Heart left ventricle (tissue), 16 donors: ENCODE results near the gene PRR5L. TPM values are rescaled to one million over a fixed set of nuclear protein-coding genes. Genes with fewer than 3 reads are reported as not detected.

ENCODE experiments used
- ATAC-seq, 4 donors: fragments of 200-7000 bp; cut with Tn5 transposase; one replicate each; pipeline ENCODE4 v1.9.1; 2020 to 2022; ENCODE audit warnings: moderate library complexity in 4 of 4, mild to moderate bottlenecking in 3 of 4, moderate number of reproducible peaks in 1 of 4
- DNase-seq, 5 donors: peaks; one replicate each; pipeline ENCODE4 v3.0.0-alpha.2; 2020
- H3K27ac ChIP-seq, 12 donors: fragments of 200-600 bp; sonication (generic) in 4 of 12; one replicate each; pipeline versions ENCODE4 v1.5.0 to v1.8.0; 2016 to 2022; ENCODE audit warnings: mild to moderate bottlenecking in 2 of 12
- H3K27me3 ChIP-seq, 9 donors: fragments of 200-600 bp; sonication (generic) in 2 of 9; one replicate each; pipeline versions ENCODE4 v1.5.1 to v1.8.0; 2016 to 2022; ENCODE audit warnings: mild to moderate bottlenecking in 3 of 9
- H3K36me3 ChIP-seq, 9 donors: fragments of 200-600 bp; sonication (generic) in 2 of 9; one replicate each; pipeline versions ENCODE4 v1.5.0 to v1.8.0; 2018 to 2022; ENCODE audit warnings: mild to moderate bottlenecking in 2 of 9
- H3K4me1 ChIP-seq, 12 donors: fragments of 200-600 bp; sonication (generic) in 4 of 12; one replicate each; pipeline versions ENCODE4 v1.5.0 to v1.8.0; 2016 to 2022; ENCODE audit warnings: mild to moderate bottlenecking in 3 of 12
- H3K4me3 ChIP-seq, 12 donors: fragments of 200-600 bp; sonication (generic) in 4 of 12; one replicate each; pipeline versions ENCODE4 v1.5.0 to v1.8.0; 2017 to 2022; ENCODE audit warnings: mild to moderate bottlenecking in 9 of 12, moderate library complexity in 4 of 12
- H3K9me3 ChIP-seq, 12 donors: fragments of 200-600 bp; sonication (generic) in 4 of 12; one replicate each; pipeline versions ENCODE4 v1.5.0 to v1.8.0; 2016 to 2022; ENCODE audit warnings: mild to moderate bottlenecking in 1 of 12
- POLR2A ChIP-seq, 2 donors: fragments of 450-650 bp; IDR thresholded peaks; one replicate each; pipeline ENCODE4 v1.6.1; 2017; ENCODE audit warnings: antibody characterized with exemption in 2 of 2, mild to moderate bottlenecking in 2 of 2, moderate library complexity in 2 of 2
- whole genome bisulfite sequencing, 4 donors: extraction: QIAGEN DNeasy Blood & Tissue Kit in 2 of 4; methylation state at CpG; one replicate each; pipeline versions ENCODE4 v1.1.5 to v1.1.7; 2013 to 2018; 5-methylcytosine and 5-hydroxymethylcytosine counted together
- intact Hi-C, 10 donors: fragments of 100-400 bp; cut with DNase I; formaldehyde crosslinking; loops; one replicate each; pipeline versions ENCODE4 v1.11.1 to v1.14.2; 2022
- polyA plus RNA-seq, 2 donors: library from polyadenylated mRNA; stranded (reverse); fragments of 200-250 nt; gene quantifications; one replicate each; pipeline ENCODE4 v1.2.3, GENCODE V29; 2013
- total RNA-seq, 9 donors: library from RNA; depleted of rRNA in 2 of 9; stranded (reverse); fragments of >200 nt in 2 of 9; fragmentation: NEBNext Ultra II Directional in 3 of 9; extraction: Animal tissue kit (Norgen Biotek cat#: 25700) in 3 of 9; gene quantifications; one replicate each; pipeline versions ENCODE4 v1.1.0 to v1.2.4, GENCODE V29; 2016 to 2023
- TF ChIP-seq, protein P1 (sequence below), 12 donors: fragments of 200-600 bp; sonication (generic) in 4 of 12; IDR thresholded peaks; one replicate each; pipeline versions ENCODE4 v1.5.0 to v1.8.0; 2018 to 2022; ENCODE audit warnings: antibody characterized with exemption in 12 of 12, mild to moderate bottlenecking in 5 of 12
- donor health status: ischemic (EF 13 %, LVEDD 7.1; RV severe dilation, severe dysfunction).
- donor health status: healthy with polysubstance abuse.
- donor health status: DM: no; HTN: yes; CAD: no.
- donor health status: DM: no; HTN: no; CAD: no.
- donor health status: ischemic (EF 25% LVEDD 6.9; RV normal size, moderate dysfunction).
- donor health status: ischemic (EF 25% LVEDD 5.7; RV mildly dilated, moderate dysfunction).
- donor health status: healthy.
- donor health status: DM: yes; HTN: yes; CAD: no.
- donor health status: ischemic (EF 35%, LVEDD 5.7; RV mildly dilated, moderate dysfunction).
- donor health status: nonischemic (EF 11% LVEDD 7.7; RV severe dilation, severe dysfunction).
- donor health status: DM: yes; HTN: yes; CAD: no.
- donor health status: PGD.
- donor health status: ischemic (EF 29% LVEDD 5.4; RV normal size, mild dysfunction).
- donor health status: nonischemic (EF 23%, LVEDD 6.1; RV moderate dilation, normal function).

PRR5L gene
- total and polyA plus RNA-seq, 11 donors = 0.61 to 17.8 (median 3.1) TPM

DNA sequence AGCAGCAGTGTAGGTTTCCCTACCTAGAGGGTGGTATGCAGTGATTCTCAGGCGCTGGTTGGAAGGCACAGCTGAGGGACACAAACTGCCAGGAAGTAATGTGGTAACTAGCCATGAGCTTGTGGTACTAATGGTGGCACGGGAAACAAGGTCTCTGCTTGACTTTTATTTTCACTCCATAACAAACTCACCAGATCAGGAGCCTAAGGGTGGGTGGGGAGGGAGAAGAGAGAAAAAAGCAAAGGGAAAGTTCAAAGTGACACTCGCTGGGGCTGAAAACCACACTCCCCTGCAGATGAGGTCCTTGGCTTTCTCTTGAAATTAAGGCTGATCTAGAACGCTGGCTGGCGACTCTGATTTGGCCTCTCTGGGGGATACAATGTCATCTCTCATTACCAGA is 192.0 kb downstream of the PRR5L start:
- no peak for ATAC-seq
- Histone ChIP-seq H3K36me3 (peaks cover 0 to 94% (median 84%) of the 10 kb centered on the region in 9 donors), H3K9me3 (no peaks in the 10 kb centered on the region), H3K4me1 (peaks cover 0 to 32% (median 15%) of the 10 kb centered on the region in 12 donors), H3K4me3 (no peak overlapping the region), H3K27me3 (no peaks in the 10 kb centered on the region), H3K27ac (peak overlapping the region in 10 of 12 donors; percentile 23 to 81 (median 44))
- TF ChIP-seq, protein P1, sequence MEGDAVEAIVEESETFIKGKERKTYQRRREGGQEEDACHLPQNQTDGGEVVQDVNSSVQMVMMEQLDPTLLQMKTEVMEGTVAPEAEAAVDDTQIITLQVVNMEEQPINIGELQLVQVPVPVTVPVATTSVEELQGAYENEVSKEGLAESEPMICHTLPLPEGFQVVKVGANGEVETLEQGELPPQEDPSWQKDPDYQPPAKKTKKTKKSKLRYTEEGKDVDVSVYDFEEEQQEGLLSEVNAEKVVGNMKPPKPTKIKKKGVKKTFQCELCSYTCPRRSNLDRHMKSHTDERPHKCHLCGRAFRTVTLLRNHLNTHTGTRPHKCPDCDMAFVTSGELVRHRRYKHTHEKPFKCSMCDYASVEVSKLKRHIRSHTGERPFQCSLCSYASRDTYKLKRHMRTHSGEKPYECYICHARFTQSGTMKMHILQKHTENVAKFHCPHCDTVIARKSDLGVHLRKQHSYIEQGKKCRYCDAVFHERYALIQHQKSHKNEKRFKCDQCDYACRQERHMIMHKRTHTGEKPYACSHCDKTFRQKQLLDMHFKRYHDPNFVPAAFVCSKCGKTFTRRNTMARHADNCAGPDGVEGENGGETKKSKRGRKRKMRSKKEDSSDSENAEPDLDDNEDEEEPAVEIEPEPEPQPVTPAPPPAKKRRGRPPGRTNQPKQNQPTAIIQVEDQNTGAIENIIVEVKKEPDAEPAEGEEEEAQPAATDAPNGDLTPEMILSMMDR (IDR thresholded peaks at IDR 0.05) = no peak
- no peak for TF ChIP-seq POLR2A (IDR thresholded peaks at IDR 0.05)
- WGBS, 4 donors = 51 to 67% (median 59%) methylated on average over 5 of the region's 5 CpGs
- DNase-seq = no peak
- intact Hi-C loops = no loop called here

DNA sequence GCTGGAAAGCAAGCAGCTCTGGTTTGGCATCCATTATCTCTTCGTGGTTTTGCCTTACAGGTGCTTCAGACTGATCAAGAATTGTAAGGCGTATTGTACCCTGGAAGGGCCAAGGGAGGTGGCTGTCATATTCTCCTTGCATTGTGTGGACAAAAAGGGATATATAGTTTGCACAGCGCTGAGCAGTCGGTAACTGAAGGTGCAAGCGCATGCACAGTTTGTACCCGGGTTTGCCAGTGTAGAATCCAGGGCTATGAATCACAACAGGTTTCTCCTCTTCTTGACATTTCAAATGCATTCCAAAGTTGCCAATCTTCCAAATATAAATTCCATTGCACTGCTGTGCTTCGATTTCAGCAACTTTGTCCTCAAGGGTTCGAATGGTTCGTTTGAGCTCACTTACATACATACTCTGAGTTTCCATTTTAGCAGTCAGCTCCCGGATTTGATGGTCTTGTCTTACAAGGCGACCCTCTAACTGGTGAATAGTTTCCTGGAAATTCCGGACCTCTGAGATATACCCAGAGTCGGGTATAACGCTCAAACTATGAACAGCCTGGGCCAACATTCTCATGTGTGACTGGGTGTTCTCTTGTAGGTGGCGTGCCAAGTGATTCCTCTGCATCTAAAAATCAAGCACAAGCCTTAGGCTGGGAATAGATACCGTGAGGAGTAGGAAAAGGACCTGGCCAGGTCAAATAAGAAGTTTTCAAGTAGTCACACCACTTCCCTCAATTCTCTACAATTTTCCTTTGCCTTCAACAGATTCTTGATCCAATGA is 194.1 kb downstream of the PRR5L start:
- no peaks in the 10 kb centered on the region for H3K9me3 ChIP-seq
- peak in 3 of 4 donors; percentile 35 to 47 (median 44) for ATAC-seq
- peaks cover 0 to 30% (median 15%) of the 10 kb centered on the region in 12 donors for H3K4me1 ChIP-seq
- DNase-seq = no peak
- intact Hi-C loops = loop anchor here in 6 of 10 donors (5.0 kb wide), 2 partner anchors 183 to 198 kb away; no protein-coding TSS in a partner anchor
- H3K27ac ChIP-seq = no peak overlapping the region
- H3K4me3 ChIP-seq = no peak overlapping the region
- peaks cover 0 to 94% (median 88%) of the 10 kb centered on the region in 9 donors for H3K36me3 ChIP-seq
- no peak for TF ChIP-seq POLR2A (IDR thresholded peaks at IDR 0.05)
- TF ChIP-seq, protein P1 (IDR thresholded peaks at IDR 0.05) = no peak
- no peaks in the 10 kb centered on the region for H3K27me3 ChIP-seq
- WGBS, 4 donors = 78 to 85% (median 82%) methylated on average over 16 of the region's 16 CpGs

DNA sequence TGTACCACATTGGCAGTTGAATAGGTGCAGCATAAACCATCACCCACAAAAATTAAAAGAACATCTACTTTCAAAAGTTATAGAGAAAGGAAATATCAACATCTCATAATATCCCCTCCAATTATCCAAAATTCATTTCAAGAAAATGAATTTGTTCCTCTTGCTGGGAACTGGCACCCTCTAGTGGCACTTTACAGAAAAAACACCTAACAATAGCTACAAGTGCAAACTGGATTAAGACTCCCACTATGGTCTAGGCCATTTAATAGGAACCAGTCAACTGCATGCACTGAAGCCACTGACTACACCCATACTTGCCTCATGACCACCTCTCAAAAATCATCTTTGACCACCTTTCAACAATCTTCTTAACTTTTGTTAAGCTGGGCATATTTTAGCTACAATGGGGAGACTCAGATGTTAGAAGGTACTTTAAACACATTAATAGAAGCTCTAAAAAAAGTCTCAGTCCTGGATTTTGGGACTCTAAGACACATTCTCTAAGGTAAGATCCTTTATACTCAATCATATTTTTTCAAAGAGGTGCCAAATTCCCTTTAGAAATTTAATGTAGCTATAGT is 196.7 kb downstream of the PRR5L start:
- no peak for TF ChIP-seq POLR2A (IDR thresholded peaks at IDR 0.05)
- TF ChIP-seq, protein P1 (IDR thresholded peaks at IDR 0.05) = peak; percentile 70 to 89 (median 79)
- ATAC-seq (peak in 3 of 4 donors; percentile 50 to 55 (median 51)), DNase-seq (no peak)
- Histone ChIP-seq H3K4me1 (peaks cover 0 to 13% (median 5%) of the 10 kb centered on the region in 12 donors), H3K36me3 (peaks cover 0 to 97% (median 94%) of the 10 kb centered on the region in 9 donors), H3K27me3 (no peaks in the 10 kb centered on the region), H3K4me3 (no peak overlapping the region), H3K27ac (no peak overlapping the region), H3K9me3 (no peaks in the 10 kb centered on the region)
- intact Hi-C loops = loop anchor here in 6 of 10 donors (5.0 kb wide), 2 partner anchors 186 to 201 kb away; no protein-coding TSS in a partner anchor

DNA sequence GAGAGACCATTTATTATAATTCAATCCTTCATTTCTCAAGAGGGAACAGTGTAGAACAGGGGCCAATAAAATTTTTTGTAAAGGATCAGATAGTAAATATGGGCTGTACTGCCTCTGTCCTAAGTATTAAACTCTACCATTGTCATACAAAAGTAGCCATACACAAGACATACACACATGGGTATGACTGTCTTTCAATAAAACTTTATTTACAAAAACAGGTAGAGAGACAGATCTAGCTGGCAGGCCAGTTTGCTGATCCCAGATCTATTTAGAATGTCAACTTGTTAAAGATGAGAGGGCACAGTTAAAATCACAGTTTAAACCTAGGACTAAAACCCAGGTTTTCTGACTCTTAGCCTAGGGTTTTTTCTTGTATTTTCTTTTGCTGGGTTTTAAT is 197.2 kb downstream of the PRR5L start:
- Histone ChIP-seq H3K27ac (no peak overlapping the region), H3K27me3 (no peaks in the 10 kb centered on the region), H3K9me3 (no peaks in the 10 kb centered on the region), H3K4me3 (no peak overlapping the region), H3K36me3 (peaks cover 0 to 99% (median 97%) of the 10 kb centered on the region in 9 donors), H3K4me1 (peaks cover 0 to 8% (median under 1%) of the 10 kb centered on the region in 12 donors)
- ATAC-seq (no peak), DNase-seq (no peak)
- intact Hi-C loops = loop anchor here in 6 of 10 donors (5.0 kb wide), 2 partner anchors 186 to 201 kb away; no protein-coding TSS in a partner anchor
- TF ChIP-seq, protein P1 (IDR thresholded peaks at IDR 0.05) = no peak
- TF ChIP-seq POLR2A (IDR thresholded peaks at IDR 0.05) = no peak
